ENCODE data around the gene NKAIN2.

NKAIN2 gene

DNA sequence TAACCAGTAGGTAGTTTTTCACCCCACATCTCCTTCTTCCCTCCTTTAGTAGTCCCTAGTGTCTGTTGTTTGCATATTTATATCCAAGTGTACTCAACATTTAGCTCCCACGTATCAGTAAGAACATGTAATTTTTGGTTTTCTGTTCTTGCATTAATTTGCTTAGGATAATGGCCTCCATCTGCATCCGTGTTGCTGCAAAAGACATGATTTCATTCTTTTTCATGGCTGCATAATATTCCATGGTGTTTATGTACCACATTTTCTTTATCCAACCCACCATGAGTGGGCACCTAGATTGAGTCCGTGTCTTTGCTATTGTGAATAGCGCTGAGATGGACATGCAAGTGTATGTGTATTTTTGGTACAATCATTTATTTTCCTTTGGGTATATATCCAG lies 306.8 kb downstream of the NKAIN2 start:
- no peak for ATAC-seq
- TF ChIP-seq RARB (CRISPR knock-in tag; IDR thresholded peaks at IDR 0.05): no peak
- TF ChIP-seq CSDC2 (CRISPR knock-in tag; IDR thresholded peaks at IDR 0.05): no peak
- TF ChIP-seq GLIS3 (CRISPR knock-in tag; IDR thresholded peaks at IDR 0.05): no peak
- TF ChIP-seq, protein P1, sequence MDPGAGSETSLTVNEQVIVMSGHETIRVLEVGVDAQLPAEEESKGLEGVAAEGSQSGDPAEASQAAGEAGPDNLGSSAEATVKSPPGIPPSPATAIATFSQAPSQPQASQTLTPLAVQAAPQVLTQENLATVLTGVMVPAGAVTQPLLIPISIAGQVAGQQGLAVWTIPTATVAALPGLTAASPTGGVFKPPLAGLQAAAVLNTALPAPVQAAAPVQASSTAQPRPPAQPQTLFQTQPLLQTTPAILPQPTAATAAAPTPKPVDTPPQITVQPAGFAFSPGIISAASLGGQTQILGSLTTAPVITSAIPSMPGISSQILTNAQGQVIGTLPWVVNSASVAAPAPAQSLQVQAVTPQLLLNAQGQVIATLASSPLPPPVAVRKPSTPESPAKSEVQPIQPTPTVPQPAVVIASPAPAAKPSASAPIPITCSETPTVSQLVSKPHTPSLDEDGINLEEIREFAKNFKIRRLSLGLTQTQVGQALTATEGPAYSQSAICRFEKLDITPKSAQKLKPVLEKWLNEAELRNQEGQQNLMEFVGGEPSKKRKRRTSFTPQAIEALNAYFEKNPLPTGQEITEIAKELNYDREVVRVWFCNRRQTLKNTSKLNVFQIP (CRISPR knock-in tag; IDR thresholded peaks at IDR 0.05; ENCODE audit: borderline replicate concordance, low read depth): no peak
- no peak for TF ChIP-seq ZC3H10 (CRISPR knock-in tag; IDR thresholded peaks at IDR 0.05)
- TF ChIP-seq, protein P2, sequence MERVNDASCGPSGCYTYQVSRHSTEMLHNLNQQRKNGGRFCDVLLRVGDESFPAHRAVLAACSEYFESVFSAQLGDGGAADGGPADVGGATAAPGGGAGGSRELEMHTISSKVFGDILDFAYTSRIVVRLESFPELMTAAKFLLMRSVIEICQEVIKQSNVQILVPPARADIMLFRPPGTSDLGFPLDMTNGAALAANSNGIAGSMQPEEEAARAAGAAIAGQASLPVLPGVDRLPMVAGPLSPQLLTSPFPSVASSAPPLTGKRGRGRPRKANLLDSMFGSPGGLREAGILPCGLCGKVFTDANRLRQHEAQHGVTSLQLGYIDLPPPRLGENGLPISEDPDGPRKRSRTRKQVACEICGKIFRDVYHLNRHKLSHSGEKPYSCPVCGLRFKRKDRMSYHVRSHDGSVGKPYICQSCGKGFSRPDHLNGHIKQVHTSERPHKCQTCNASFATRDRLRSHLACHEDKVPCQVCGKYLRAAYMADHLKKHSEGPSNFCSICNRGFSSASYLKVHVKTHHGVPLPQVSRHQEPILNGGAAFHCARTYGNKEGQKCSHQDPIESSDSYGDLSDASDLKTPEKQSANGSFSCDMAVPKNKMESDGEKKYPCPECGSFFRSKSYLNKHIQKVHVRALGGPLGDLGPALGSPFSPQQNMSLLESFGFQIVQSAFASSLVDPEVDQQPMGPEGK (CRISPR knock-in tag; IDR thresholded peaks at IDR 0.05; ENCODE audit: borderline replicate concordance): no peak
- TF ChIP-seq ZFP30 (CRISPR knock-in tag; IDR thresholded peaks at IDR 0.05): no peak
- no peak for TF ChIP-seq ZNF565 (CRISPR knock-in tag; conservative IDR thresholded peaks at IDR 0.05; ENCODE audit: low read depth)
- TF ChIP-seq OSR1 (CRISPR knock-in tag; IDR thresholded peaks at IDR 0.05): no peak
- no peak for TF ChIP-seq TOX (CRISPR knock-in tag; IDR thresholded peaks at IDR 0.05; ENCODE audit: borderline replicate concordance)
- TF ChIP-seq SNAI2 (CRISPR knock-in tag; IDR thresholded peaks at IDR 0.05): no peak
- no peak for TF ChIP-seq ZNF8 (CRISPR knock-in tag; IDR thresholded peaks at IDR 0.05)
- no peak for TF ChIP-seq ISL1 (CRISPR knock-in tag; IDR thresholded peaks at IDR 0.05)
- TF ChIP-seq, protein P3, sequence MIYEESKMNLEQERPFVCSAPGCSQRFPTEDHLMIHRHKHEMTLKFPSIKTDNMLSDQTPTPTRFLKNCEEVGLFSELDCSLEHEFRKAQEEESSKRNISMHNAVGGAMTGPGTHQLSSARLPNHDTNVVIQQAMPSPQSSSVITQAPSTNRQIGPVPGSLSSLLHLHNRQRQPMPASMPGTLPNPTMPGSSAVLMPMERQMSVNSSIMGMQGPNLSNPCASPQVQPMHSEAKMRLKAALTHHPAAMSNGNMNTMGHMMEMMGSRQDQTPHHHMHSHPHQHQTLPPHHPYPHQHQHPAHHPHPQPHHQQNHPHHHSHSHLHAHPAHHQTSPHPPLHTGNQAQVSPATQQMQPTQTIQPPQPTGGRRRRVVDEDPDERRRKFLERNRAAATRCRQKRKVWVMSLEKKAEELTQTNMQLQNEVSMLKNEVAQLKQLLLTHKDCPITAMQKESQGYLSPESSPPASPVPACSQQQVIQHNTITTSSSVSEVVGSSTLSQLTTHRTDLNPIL (CRISPR knock-in tag; IDR thresholded peaks at IDR 0.05; ENCODE audit: low read depth): no peak
- TF ChIP-seq ZNF70 (CRISPR knock-in tag; IDR thresholded peaks at IDR 0.05): no peak
- no peak for TF ChIP-seq ESRRG (CRISPR knock-in tag; IDR thresholded peaks at IDR 0.05)
- TF ChIP-seq PPARA (CRISPR knock-in tag; IDR thresholded peaks at IDR 0.05; ENCODE audit: borderline replicate concordance): no peak
- TF ChIP-seq, protein P4, sequence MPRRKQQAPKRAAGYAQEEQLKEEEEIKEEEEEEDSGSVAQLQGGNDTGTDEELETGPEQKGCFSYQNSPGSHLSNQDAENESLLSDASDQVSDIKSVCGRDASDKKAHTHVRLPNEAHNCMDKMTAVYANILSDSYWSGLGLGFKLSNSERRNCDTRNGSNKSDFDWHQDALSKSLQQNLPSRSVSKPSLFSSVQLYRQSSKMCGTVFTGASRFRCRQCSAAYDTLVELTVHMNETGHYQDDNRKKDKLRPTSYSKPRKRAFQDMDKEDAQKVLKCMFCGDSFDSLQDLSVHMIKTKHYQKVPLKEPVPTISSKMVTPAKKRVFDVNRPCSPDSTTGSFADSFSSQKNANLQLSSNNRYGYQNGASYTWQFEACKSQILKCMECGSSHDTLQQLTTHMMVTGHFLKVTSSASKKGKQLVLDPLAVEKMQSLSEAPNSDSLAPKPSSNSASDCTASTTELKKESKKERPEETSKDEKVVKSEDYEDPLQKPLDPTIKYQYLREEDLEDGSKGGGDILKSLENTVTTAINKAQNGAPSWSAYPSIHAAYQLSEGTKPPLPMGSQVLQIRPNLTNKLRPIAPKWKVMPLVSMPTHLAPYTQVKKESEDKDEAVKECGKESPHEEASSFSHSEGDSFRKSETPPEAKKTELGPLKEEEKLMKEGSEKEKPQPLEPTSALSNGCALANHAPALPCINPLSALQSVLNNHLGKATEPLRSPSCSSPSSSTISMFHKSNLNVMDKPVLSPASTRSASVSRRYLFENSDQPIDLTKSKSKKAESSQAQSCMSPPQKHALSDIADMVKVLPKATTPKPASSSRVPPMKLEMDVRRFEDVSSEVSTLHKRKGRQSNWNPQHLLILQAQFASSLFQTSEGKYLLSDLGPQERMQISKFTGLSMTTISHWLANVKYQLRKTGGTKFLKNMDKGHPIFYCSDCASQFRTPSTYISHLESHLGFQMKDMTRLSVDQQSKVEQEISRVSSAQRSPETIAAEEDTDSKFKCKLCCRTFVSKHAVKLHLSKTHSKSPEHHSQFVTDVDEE (CRISPR knock-in tag; IDR thresholded peaks at IDR 0.05): no peak

DNA sequence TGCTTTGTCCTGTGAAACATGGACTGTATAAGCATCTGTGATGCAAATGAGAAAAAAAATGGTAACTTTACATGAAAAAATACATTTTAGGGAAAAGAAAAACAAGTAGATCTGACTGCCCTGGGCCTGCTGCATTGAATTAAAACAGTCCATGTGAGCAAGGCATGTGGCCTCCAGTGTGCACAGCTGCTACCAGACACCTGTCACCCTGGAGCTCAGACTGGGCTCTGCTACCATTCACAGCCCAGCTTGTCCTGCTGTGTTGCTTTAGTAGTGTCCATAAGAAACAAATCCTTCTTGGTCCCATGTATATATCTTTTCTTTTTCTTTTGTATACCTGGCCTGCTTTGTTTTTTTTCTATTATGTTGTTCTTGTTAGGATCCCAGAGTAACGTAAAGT lies 315.9 kb downstream of the NKAIN2 start:
- TF ChIP-seq ARNTL (CRISPR knock-in tag; IDR thresholded peaks at IDR 0.05; ENCODE audit: borderline replicate concordance, low read depth) (no peak), SNAI2 (CRISPR knock-in tag; IDR thresholded peaks at IDR 0.05) (no peak), RARB (CRISPR knock-in tag; IDR thresholded peaks at IDR 0.05) (no peak)
- TF ChIP-seq, protein P4 (CRISPR knock-in tag; IDR thresholded peaks at IDR 0.05): no peak
- TF ChIP-seq, protein P2 (CRISPR knock-in tag; IDR thresholded peaks at IDR 0.05; ENCODE audit: borderline replicate concordance): no peak
- no peak for ATAC-seq
